A549 (cell line): ENCODE data around the gene SNX11. TPM values are rescaled to one million over a fixed set of nuclear protein-coding genes. Genes with fewer than 3 reads are reported as not detected.

Experiments used
- ATAC-seq, 2 experiments: fragments of 200-7000 bp in 1 of 2; fragments of >200 bp in 1 of 2; cut with Nextera tagmentation in 1 of 2; cut with Tn5 transposase in 1 of 2; 3 replicates each; pipeline versions ENCODE4 v1.8.0 to v1.9.1; 2018 to 2020; ENCODE audit warnings: mild to moderate bottlenecking in 1 of 2, moderate library complexity in 1 of 2
- CTCF ChIA-PET: fragments of 300-600 bp; sonication (Branson Sonifier 250); formaldehyde crosslinking; extraction: SDS; loops from one replicate; lab custom pipeline; 2021; ENCODE audit warnings: antibody characterized with exemption, inconsistent platforms; lab: Yijun Ruan, JAX
- POLR2A ChIA-PET: fragments of 350-600 bp; formaldehyde crosslinking; extraction: SDS; loops from one replicate; lab custom pipeline; 2021; ENCODE audit warnings: antibody characterized with exemption, inconsistent platforms; lab: Yijun Ruan, JAX
- DNase-seq, 2 experiments: peaks; one replicate each; pipeline versions ENCODE4 v3.0.0 to v3.0.0-alpha.2; 2011 to 2016; ENCODE audit warnings: low read depth in 1 of 2, low spot score in 1 of 2
- FAIRE-seq: peaks from 2 replicates; lab custom pipeline; 2011; peaks lifted over from hg19 to GRCh38; lab: Jason Lieb, UNC
- H3K27ac ChIP-seq, 2 experiments: fragments of >200 bp; sonication (Bioruptor Twin); formaldehyde crosslinking; 3 replicates each; pipeline ENCODE4 v1.5.1; 2016 to 2017
- H3K4me1 ChIP-seq: fragments of >200 bp; sonication (Bioruptor Twin); formaldehyde crosslinking; 3 replicates; pipeline ENCODE4 v1.6.1; 2016
- H3K4me2 ChIP-seq: fragments of >200 bp; sonication (Bioruptor Twin); formaldehyde crosslinking; 3 replicates; pipeline ENCODE4 v1.6.1; 2016
- H3K4me3 ChIP-seq: fragments of >200 bp; sonication (Bioruptor Twin); formaldehyde crosslinking; 3 replicates; pipeline ENCODE4 v1.5.1; 2016
- H3K9me3 ChIP-seq: fragments of >200 bp; sonication (Bioruptor Twin); formaldehyde crosslinking; 3 replicates; pipeline ENCODE4 v1.6.1; 2016
- CEBPB ChIP-seq, 2 experiments: fragments of >200 bp in 1 of 2; sonication (Bioruptor Twin) in 1 of 2; formaldehyde crosslinking in 1 of 2; IDR thresholded peaks; 2 replicates each; pipeline ENCODE4 v1.6.1; 2012 to 2016
- EHF ChIP-seq: fragments of 250-450 bp; sonication (Bioruptor Pico); IDR thresholded peaks from 2 replicates; pipeline ENCODE4 v1.5.0; 2020; ENCODE audit warnings: mild to moderate bottlenecking
- EHMT2 ChIP-seq: fragments of 200-600 bp; sonication (generic); IDR thresholded peaks from 2 replicates; pipeline ENCODE4 v1.6.1; 2016; ENCODE audit warnings: antibody characterized with exemption, low read depth, mild to moderate bottlenecking, moderate library complexity
- FOSB ChIP-seq: fragments of 250-450 bp; sonication (Bioruptor Pico); IDR thresholded peaks from 2 replicates; pipeline ENCODE4 v1.5.0; 2020; ENCODE audit warnings: mild to moderate bottlenecking, moderate library complexity
- FOSL2 ChIP-seq, 2 experiments: fragments of 450-650 bp in 1 of 2; fragments of >200 bp in 1 of 2; sonication (Bioruptor Twin) in 1 of 2; formaldehyde crosslinking; IDR thresholded peaks; 2 replicates each; pipeline versions ENCODE4 v1.5.0 to v1.6.1; 2016 to 2020; ENCODE audit warnings: mild to moderate bottlenecking in 1 of 2, moderate library complexity in 1 of 2
- HDAC2 ChIP-seq: fragments of 200-600 bp; sonication (generic); IDR thresholded peaks from 2 replicates; pipeline ENCODE4 v1.6.1; 2016
- HES2 ChIP-seq: fragments of >200 bp; sonication (Bioruptor Twin); formaldehyde crosslinking; IDR thresholded peaks from 2 replicates; pipeline ENCODE4 v1.6.1; 2016
- HMGXB4 ChIP-seq: fragments of 250-450 bp; sonication (Bioruptor Pico); IDR thresholded peaks from 2 replicates; pipeline ENCODE4 v1.5.0; 2021; ENCODE audit warnings: mild to moderate bottlenecking, moderate library complexity, borderline replicate concordance
- HOXB5 ChIP-seq: fragments of 250-450 bp; sonication (Bioruptor Pico); IDR thresholded peaks from 2 replicates; pipeline ENCODE4 v1.5.0; 2020; ENCODE audit warnings: mild to moderate bottlenecking, moderate library complexity
- KDM1A ChIP-seq: fragments of 200-600 bp; sonication (generic); IDR thresholded peaks from 2 replicates; pipeline ENCODE4 v1.6.1; 2016; ENCODE audit warnings: low read depth, mild to moderate bottlenecking
- KDM5A ChIP-seq: fragments of 200-600 bp; sonication (generic); IDR thresholded peaks from 2 replicates; pipeline ENCODE4 v1.6.1; 2016; ENCODE audit warnings: antibody characterized with exemption, mild to moderate bottlenecking
- MAZ ChIP-seq: fragments of 150-350 bp; IDR thresholded peaks from 2 replicates; pipeline ENCODE4 v1.6.1; 2014; ENCODE audit warnings: antibody characterized with exemption, low read depth, low read length, borderline replicate concordance
- RCOR1 ChIP-seq: fragments of 150-350 bp; IDR thresholded peaks from 2 replicates; pipeline ENCODE4 v1.6.1; 2014; ENCODE audit warnings: antibody characterized with exemption, low read length, low read depth
- RFX5 ChIP-seq: fragments of 450-650 bp; IDR thresholded peaks from 2 replicates; pipeline ENCODE4 v1.7.1; 2014; ENCODE audit warnings: antibody characterized with exemption, mild to moderate bottlenecking, moderate library complexity
- RNF2 ChIP-seq: fragments of 200-600 bp; sonication (generic); IDR thresholded peaks from 2 replicates; pipeline ENCODE4 v1.6.1; 2016; ENCODE audit warnings: low read depth, mild to moderate bottlenecking, antibody characterized with exemption, moderate library complexity, borderline replicate concordance
- SMC3 ChIP-seq: fragments of >200 bp; sonication (Bioruptor Twin); formaldehyde crosslinking; IDR thresholded peaks from 3 replicates; pipeline ENCODE4 v1.6.1; 2018; ENCODE audit warnings: inconsistent platforms
- USF2 ChIP-seq: fragments of 450-650 bp; IDR thresholded peaks from 2 replicates; pipeline ENCODE4 v1.6.1; 2014; ENCODE audit warnings: antibody characterized with exemption
- ZSCAN20 ChIP-seq: fragments of 250-450 bp; sonication (Bioruptor Pico); IDR thresholded peaks from 2 replicates; pipeline ENCODE4 v1.8.0; 2022; ENCODE audit warnings: mild to moderate bottlenecking, moderate library complexity
- WGBS: methylation state at CpG from one replicate; pipeline ENCODE4 v1.1.6; 2017; ENCODE audit errors: missing lambda C conversion rate; 5-methylcytosine and 5-hydroxymethylcytosine counted together
- polyA plus RNA-seq, 4 experiments: library from polyadenylated mRNA; depleted of rRNA in 3 of 4; stranded (reverse); fragments of >200 nt; fragmentation: RNase III in 1 of 4; extraction: RNeasy Plus Mini Kit Qiagen cat#74134 plus additional on column Dnase treatment in 1 of 4; gene quantifications; 2 replicates in 3 of 4; 3 replicates in 1 of 4; pipeline ENCODE4 v1.2.3, GENCODE V29; 2011 to 2017
- TF ChIP-seq, protein P1 (sequence below): IDR thresholded peaks from 2 replicates; pipeline ENCODE4 v1.6.1; 2012

Gene SNX11
- polyA plus RNA-seq, 2 of the 4 experiments (the other 2 are of a cell fraction) = 22.3 to 28.4 TPM

DNA sequence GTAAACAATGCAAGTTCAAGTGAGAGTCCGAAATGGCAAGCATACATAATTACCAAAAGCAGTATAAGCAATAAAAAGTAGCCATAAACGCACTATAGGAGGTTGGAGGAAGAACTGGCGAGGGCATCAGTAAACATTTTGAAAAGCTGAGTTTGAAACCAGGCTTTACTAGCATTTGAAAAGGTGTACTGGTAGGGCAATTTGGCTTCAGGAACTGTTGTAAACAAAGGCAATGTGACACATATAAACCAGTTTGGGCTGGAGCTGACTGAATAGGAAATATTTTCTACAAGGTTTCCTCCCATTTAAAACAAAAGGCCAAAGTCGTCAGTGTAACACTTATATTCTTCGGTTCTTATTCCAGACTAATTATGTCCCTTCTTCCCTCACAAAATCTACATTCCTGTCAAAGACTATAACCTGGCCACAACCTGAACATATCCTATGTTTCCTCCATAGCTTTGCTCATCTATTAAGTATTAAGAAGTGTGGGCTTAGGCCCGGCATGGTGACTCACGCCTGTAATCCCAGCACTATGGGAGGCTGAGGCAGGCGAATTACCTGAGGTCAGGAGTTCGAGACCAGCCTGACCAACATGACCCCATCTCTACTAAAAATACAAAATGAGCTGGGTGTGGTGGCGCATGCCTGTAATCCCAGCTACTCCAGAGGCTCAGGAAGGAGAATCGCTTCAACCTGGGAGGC is 14.1 kb upstream of the SNX11 start:
- no peak overlapping the region for H3K27ac ChIP-seq
- TF ChIP-seq ZSCAN20 (CRISPR knock-in tag) = no peak
- no peak for TF ChIP-seq HES2
- TF ChIP-seq FOSL2 (IDR thresholded peaks at IDR 0.05) = no peak
- no peak for TF ChIP-seq FOSL2 (CRISPR knock-in tag; IDR thresholded peaks at IDR 0.05)
- TF ChIP-seq, protein P1, sequence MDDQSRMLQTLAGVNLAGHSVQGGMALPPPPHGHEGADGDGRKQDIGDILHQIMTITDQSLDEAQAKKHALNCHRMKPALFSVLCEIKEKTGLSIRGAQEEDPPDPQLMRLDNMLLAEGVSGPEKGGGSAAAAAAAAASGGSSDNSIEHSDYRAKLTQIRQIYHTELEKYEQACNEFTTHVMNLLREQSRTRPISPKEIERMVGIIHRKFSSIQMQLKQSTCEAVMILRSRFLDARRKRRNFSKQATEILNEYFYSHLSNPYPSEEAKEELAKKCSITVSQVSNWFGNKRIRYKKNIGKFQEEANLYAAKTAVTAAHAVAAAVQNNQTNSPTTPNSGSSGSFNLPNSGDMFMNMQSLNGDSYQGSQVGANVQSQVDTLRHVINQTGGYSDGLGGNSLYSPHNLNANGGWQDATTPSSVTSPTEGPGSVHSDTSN = no peak
- TF ChIP-seq FOSB (CRISPR knock-in tag) = no peak
- no peak for TF ChIP-seq SMC3
- no peak for TF ChIP-seq RNF2
- TF ChIP-seq HMGXB4 = no peak
- no peak for TF ChIP-seq EHF (CRISPR knock-in tag)
- TF ChIP-seq KDM1A = no peak
- TF ChIP-seq EHMT2 = no peak
- TF ChIP-seq HOXB5 (CRISPR knock-in tag) = no peak
- no peak for TF ChIP-seq USF2
- TF ChIP-seq CEBPB (IDR thresholded peaks at IDR 0.05) = no peak
- TF ChIP-seq, all 56 proteins: peak for 0
- POLR2A ChIA-PET = no interaction called here
- FAIRE-seq (no peak), DNase-seq (no peak), ATAC-seq (no peak)
- Histone ChIP-seq H3K4me3 (no peak overlapping the region), H3K4me1 (peaks cover 13% of the 10 kb centered on the region; the same call in 2 of the 3 replicates), H3K9me3 (no peaks in the 10 kb centered on the region), H3K4me2 (no peak overlapping the region)
- 89% methylated on average over 11 of the region's 11 CpGs for whole genome bisulfite sequencing
- CTCF ChIA-PET = interaction anchor here (0.6 to 14.0 kb wide), 11 partner anchors 11 to 837 kb away, joined by 3 to 152 read pairs (median 4); partner anchors contain the start of gene SNX11

DNA sequence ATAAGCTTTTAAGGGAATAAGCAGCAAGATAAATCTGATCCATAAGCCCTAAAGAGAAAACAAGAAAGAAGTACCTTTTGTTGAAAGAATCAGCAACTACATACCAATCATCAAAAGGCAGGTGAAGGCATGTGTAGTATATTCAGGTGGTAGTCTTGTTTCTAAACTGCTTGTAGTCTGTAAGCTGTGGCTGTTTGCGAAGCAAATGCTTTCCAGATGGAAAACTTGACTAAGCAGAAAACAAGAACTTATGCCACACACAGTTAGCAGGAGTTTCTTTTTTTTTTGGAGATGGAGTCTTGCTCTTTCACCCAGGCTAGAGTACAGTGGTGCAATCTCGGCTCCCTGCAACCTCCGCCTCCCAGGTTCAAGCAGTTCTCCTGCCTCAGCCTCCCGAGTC is 12.0 kb upstream of the SNX11 start:
- Histone ChIP-seq H3K4me1 (peaks cover 23% of the 10 kb centered on the region), H3K4me2 (no peak overlapping the region), H3K9me3 (no peaks in the 10 kb centered on the region), H3K4me3 (no peak overlapping the region), H3K27ac (no peak overlapping the region)
- DNase-seq = no peak
- WGBS = 90% methylated on average over 4 of the region's 4 CpGs
- FAIRE-seq = no peak
- POLR2A ChIA-PET = interaction anchor here (1.8 kb wide), 1 partner anchor 14 kb away, joined by 5 read pairs; no protein-coding TSS in a partner anchor
- ATAC-seq = no peak
- CTCF ChIA-PET = interaction anchor here (0.9 to 14.0 kb wide), 9 partner anchors 9 to 136 kb away, joined by 3 to 152 read pairs (median 4); partner anchors contain the start of genes NFE2L1 and SNX11
- no peak for TF ChIP-seq RFX5
- no peak for TF ChIP-seq HDAC2
- TF ChIP-seq RCOR1 = no peak
- TF ChIP-seq KDM5A = no peak
- TF ChIP-seq MAZ = no peak
